ENCODE data around the gene MAGOHB. TPM values are rescaled to one million over a fixed set of nuclear protein-coding genes. Genes with fewer than 3 reads are reported as not detected.

The MAGOHB gene
- total and polyA plus RNA-seq, 10 of the 15 experiments (the other 5 are each of a cell fraction or from before 2014, with no cell fraction given): 30.6 to 217 (median 55.2) TPM

- TF ChIP-seq SUPT20H (IDR thresholded peaks at IDR 0.05; ENCODE audit: borderline replicate concordance, control insufficient read depth, low read depth, low read length): no peak
- TF ChIP-seq E4F1 (IDR thresholded peaks at IDR 0.05; ENCODE audit: borderline replicate concordance, partially characterized antibody): peak; percentile 44
- TF ChIP-seq SREBF2 (IDR thresholded peaks at IDR 0.05; ENCODE audit: low read length): no peak
- TF ChIP-seq ATF3 (IDR thresholded peaks at IDR 0.05; ENCODE audit: borderline replicate concordance, extremely low read depth, low read depth, low read length): peak; percentile 93
- TF ChIP-seq BACH1 (IDR thresholded peaks at IDR 0.05; ENCODE audit: borderline replicate concordance): no peak
- 0 out of 2 replicates have a peak, but pooled peaks have one; percentile 56 for TF ChIP-seq ESRRA (IDR thresholded peaks at IDR 0.05; ENCODE audit: low read length)
- TF ChIP-seq POLR2AphosphoS2 (IDR thresholded peaks at IDR 0.05; ENCODE audit: low read depth, low read length): peak; percentile 58; the same call in 1 of the 2 replicates
- no peak for TF ChIP-seq ZZZ3 (IDR thresholded peaks at IDR 0.05; ENCODE audit: control insufficient read depth, insufficient read length, low read depth)
- TF ChIP-seq PAX5 (IDR thresholded peaks at IDR 0.05; ENCODE audit: borderline replicate concordance, low read depth, low read length): no peak
- TF ChIP-seq TAF1 (IDR thresholded peaks at IDR 0.05; ENCODE audit: borderline replicate concordance, low read depth, low read length): peak; percentile 83
- TF ChIP-seq ZBTB11 (CRISPR knock-in tag; IDR thresholded peaks at IDR 0.05): peak; percentile 32; the same call in 1 of the 2 replicates
- peak; percentile 91 for TF ChIP-seq PML (IDR thresholded peaks at IDR 0.05; ENCODE audit: low read length)
- no peak; the same call in 1 of the 2 replicates for TF ChIP-seq STAT1 (conservative IDR thresholded peaks at IDR 0.05)
- no peak for TF ChIP-seq ZNF217 (IDR thresholded peaks at IDR 0.05)
- peak; percentile 80 for TF ChIP-seq POLR2AphosphoS5 (IDR thresholded peaks at IDR 0.05; ENCODE audit: low read length)
- peak; percentile 87 for TF ChIP-seq NKRF (conservative IDR thresholded peaks at IDR 0.05)
- TF ChIP-seq MEF2A (IDR thresholded peaks at IDR 0.05; ENCODE audit: insufficient read depth, low read depth, low read length): 0 out of 2 replicates have a peak, but pooled peaks have one; percentile 33
- peak; percentile 96 for TF ChIP-seq E2F8 (IDR thresholded peaks at IDR 0.05; ENCODE audit: low read depth, partially characterized antibody)
Observed at GRCh38 chr12:10613349-10614055, at the start of gene MAGOHB (continued).

Data from GM12878 (cell line).